GM18508 (cell line): Measurements from ENCODE around the gene PRCC.
"Not testable (repeated sequence)": the region's sequence is repeated elsewhere in the genome, so short reads cannot be mapped to it uniquely, and the experiment has no call there.

Source experiments
- ATAC-seq: cut with Tn5 transposase; IDR thresholded peaks from one replicate; pipeline ENCODE4 v1.9.1; 2021; ENCODE audit warnings: moderate number of reproducible peaks; ENCODE audit not compliant: insufficient read depth, unreplicated experiment

The PRCC gene

GRCh38 chr1:156757572-156758253, 9.6 kb upstream of the PRCC start:
- not testable (repeated sequence) for ATAC-seq

- ATAC-seq, result no peak
These were observed 7.1 kb upstream of the PRCC start for GRCh38 chr1:156760092-156760795.

- no peak for ATAC-seq
These were observed 6.6 kb upstream of the PRCC start for GRCh38 chr1:156760796-156761104.

- not testable (repeated sequence) for ATAC-seq
These were observed 2.2 kb upstream of the PRCC start for GRCh38 chr1:156765136-156765535.

- no peak for ATAC-seq
These were observed 1.7 kb upstream of the PRCC start for GRCh38 chr1:156765666-156766065.

- peak; percentile 2 for ATAC-seq
These were observed 836 bp upstream of the PRCC start for GRCh38 chr1:156766298-156767100.

GRCh38 chr1:156767879-156768604, 707 bp downstream of the PRCC start:
- ATAC-seq, result no peak

- no peak for ATAC-seq
These were observed 1.4 kb downstream of the PRCC start for GRCh38 chr1:156768610-156769295.

- no peak for ATAC-seq
These were observed 4.9 kb downstream of the PRCC start for GRCh38 chr1:156772222-156772621.

GRCh38 chr1:156772728-156773497, 5.6 kb downstream of the PRCC start:
- ATAC-seq, result no peak

GRCh38 chr1:156773607-156774006, 6.3 kb downstream of the PRCC start:
- ATAC-seq, result no peak

GRCh38 chr1:156775799-156776198, 8.5 kb downstream of the PRCC start:
- no peak for ATAC-seq

- ATAC-seq, result no peak
These were observed 9.6 kb downstream of the PRCC start for GRCh38 chr1:156776942-156777341.

GRCh38 chr1:156777573-156777972, 10.2 kb downstream of the PRCC start:
- no peak for ATAC-seq

- no peak for ATAC-seq
These were observed 14.4 kb downstream of the PRCC start for GRCh38 chr1:156781585-156782186.

GRCh38 chr1:156785458-156785857, 18.1 kb downstream of the PRCC start:
- no peak for ATAC-seq

- no peak for ATAC-seq
These were observed 19.3 kb downstream of the PRCC start for GRCh38 chr1:156786640-156787039.

GRCh38 chr1:156788136-156788535, 20.8 kb downstream of the PRCC start:
- ATAC-seq, result no peak
